ENCODE results near the gene SH3BGRL2. TPM values are rescaled to one million over a fixed set of nuclear protein-coding genes. Genes with fewer than 3 reads are reported as not detected.
"Not testable (repeated sequence)": the region's sequence is repeated elsewhere in the genome, so short reads cannot be mapped to it uniquely, and the experiment has no call there.

The SH3BGRL2 gene
- total RNA-seq, 1 donor from 2014 or later: 0.13 TPM

GRCh38 chr6:79669766-79670165, 38.6 kb downstream of the SH3BGRL2 start:
- H3K27ac Mint-ChIP-seq: no peak overlapping the region
- peaks cover 23% of the 10 kb centered on the region for H3K4me1 Mint-ChIP-seq (ENCODE audit: low read depth)
- intact Hi-C loops (cut with micrococcal nuclease): loop anchor here (5.0 kb wide), 1 partner anchor 437 kb away; the partner anchor contains the start of gene HMGN3
- no peak for DNase-seq (ENCODE audit: low spot score)
- no peaks in the 10 kb centered on the region for H3K27me3 Mint-ChIP-seq (ENCODE audit: insufficient read depth)
- H3K9me3 Mint-ChIP-seq: no peaks in the 10 kb centered on the region
- peaks cover 1% of the 10 kb centered on the region for H3K36me3 Mint-ChIP-seq (ENCODE audit: low read depth)
- H3K4me3 Mint-ChIP-seq: no peak overlapping the region

GRCh38 chr6:79670789-79671188, 39.7 kb downstream of the SH3BGRL2 start:
- intact Hi-C loops (cut with micrococcal nuclease): loop anchor here (5.0 kb wide), 1 partner anchor 438 kb away; the partner anchor contains the start of gene HMGN3
- peaks cover 1% of the 10 kb centered on the region for H3K36me3 Mint-ChIP-seq (ENCODE audit: low read depth)
- H3K27ac Mint-ChIP-seq: no peak overlapping the region
- H3K4me1 Mint-ChIP-seq (ENCODE audit: low read depth): peaks cover 23% of the 10 kb centered on the region
- no peak for DNase-seq (ENCODE audit: low spot score)
- no peaks in the 10 kb centered on the region for H3K9me3 Mint-ChIP-seq
- H3K27me3 Mint-ChIP-seq (ENCODE audit: insufficient read depth): peaks cover 2% of the 10 kb centered on the region
- H3K4me3 Mint-ChIP-seq: no peak overlapping the region

GRCh38 chr6:79671600-79672266, 40.6 kb downstream of the SH3BGRL2 start:
- peak; percentile 20 for DNase-seq (ENCODE audit: low spot score)
- Mint-ChIP-seq H3K27me3 (ENCODE audit: insufficient read depth) (peaks cover 2% of the 10 kb centered on the region), H3K36me3 (ENCODE audit: low read depth) (peaks cover 1% of the 10 kb centered on the region), H3K4me3 (no peak overlapping the region), H3K9me3 (no peaks in the 10 kb centered on the region), H3K27ac (peak overlapping the region; percentile 68), H3K4me1 (ENCODE audit: low read depth) (peaks cover 23% of the 10 kb centered on the region)
- intact Hi-C loops (cut with micrococcal nuclease): loop anchor here (2.0 to 5.0 kb wide), 2 partner anchors 101 to 439 kb away; partner anchors contain the start of gene HMGN3

GRCh38 chr6:79672631-79673111, 41.5 kb downstream of the SH3BGRL2 start:
- Mint-ChIP-seq H3K4me1 (ENCODE audit: low read depth) (peaks cover 23% of the 10 kb centered on the region), H3K9me3 (no peaks in the 10 kb centered on the region), H3K4me3 (no peak overlapping the region), H3K36me3 (ENCODE audit: low read depth) (peaks cover 1% of the 10 kb centered on the region), H3K27me3 (ENCODE audit: insufficient read depth) (peaks cover 2% of the 10 kb centered on the region), H3K27ac (no peak overlapping the region)
- no peak for DNase-seq (ENCODE audit: low spot score)
- intact Hi-C loops (cut with micrococcal nuclease): loop anchor here (2.0 to 5.0 kb wide), 2 partner anchors 102 to 440 kb away; partner anchors contain the start of gene HMGN3

- DNase-seq (ENCODE audit: low spot score): no peak
- no peak overlapping the region for H3K27ac Mint-ChIP-seq
- intact Hi-C loops (cut with micrococcal nuclease): loop anchor here (2.0 to 5.0 kb wide), 2 partner anchors 103 to 442 kb away; partner anchors contain the start of gene HMGN3
Observed at GRCh38 chr6:79673947-79674346, 42.8 kb downstream of the SH3BGRL2 start.

GRCh38 chr6:79676785-79677736, 45.9 kb downstream of the SH3BGRL2 start:
- intact Hi-C loops (cut with micrococcal nuclease): no loop called here
- peaks cover 9% of the 10 kb centered on the region for H3K4me1 Mint-ChIP-seq (ENCODE audit: low read depth)
- H3K4me3 Mint-ChIP-seq: no peak overlapping the region
- no peak for DNase-seq (ENCODE audit: low spot score)
- no peaks in the 10 kb centered on the region for H3K36me3 Mint-ChIP-seq (ENCODE audit: low read depth)
- H3K27me3 Mint-ChIP-seq (ENCODE audit: insufficient read depth): peaks cover 2% of the 10 kb centered on the region
- no peaks in the 10 kb centered on the region for H3K9me3 Mint-ChIP-seq
- H3K27ac Mint-ChIP-seq: no peak overlapping the region

More at GRCh38 chr6:79673947-79674346, 42.8 kb downstream of the SH3BGRL2 start:
- no peaks in the 10 kb centered on the region for H3K9me3 Mint-ChIP-seq
- no peak overlapping the region for H3K4me3 Mint-ChIP-seq
- H3K27me3 Mint-ChIP-seq (ENCODE audit: insufficient read depth): peaks cover 2% of the 10 kb centered on the region
- peaks cover 23% of the 10 kb centered on the region for H3K4me1 Mint-ChIP-seq (ENCODE audit: low read depth)
- H3K36me3 Mint-ChIP-seq (ENCODE audit: low read depth): peaks cover under 1% of the 10 kb centered on the region

- H3K4me1 Mint-ChIP-seq (ENCODE audit: low read depth); H3K36me3 Mint-ChIP-seq (ENCODE audit: low read depth); H3K27me3 Mint-ChIP-seq (ENCODE audit: insufficient read depth); DNase-seq (ENCODE audit: low spot score); intact Hi-C loops (cut with micrococcal nuclease); H3K9me3 Mint-ChIP-seq; H3K4me3 Mint-ChIP-seq; H3K27ac Mint-ChIP-seq: not testable (repeated sequence)
Observed at GRCh38 chr6:79682682-79683081, 51.6 kb downstream of the SH3BGRL2 start.

GRCh38 chr6:79684876-79685275, 53.7 kb downstream of the SH3BGRL2 start:
- Mint-ChIP-seq H3K36me3 (ENCODE audit: low read depth) (no peaks in the 10 kb centered on the region), H3K4me3 (no peak overlapping the region), H3K9me3 (no peaks in the 10 kb centered on the region), H3K27ac (no peak overlapping the region), H3K27me3 (ENCODE audit: insufficient read depth) (peaks cover 4% of the 10 kb centered on the region), H3K4me1 (ENCODE audit: low read depth) (no peaks in the 10 kb centered on the region)
- intact Hi-C loops (cut with micrococcal nuclease): no loop called here
- no peak for DNase-seq (ENCODE audit: low spot score)

- no peaks in the 10 kb centered on the region for H3K9me3 Mint-ChIP-seq
- no peaks in the 10 kb centered on the region for H3K36me3 Mint-ChIP-seq (ENCODE audit: low read depth)
- DNase-seq (ENCODE audit: low spot score): no peak
- no peaks in the 10 kb centered on the region for H3K4me1 Mint-ChIP-seq (ENCODE audit: low read depth)
- intact Hi-C loops (cut with micrococcal nuclease): no loop called here
- H3K27me3 Mint-ChIP-seq (ENCODE audit: insufficient read depth): peaks cover 4% of the 10 kb centered on the region
- H3K4me3 Mint-ChIP-seq: no peak overlapping the region
- H3K27ac Mint-ChIP-seq: no peak overlapping the region
Observed at GRCh38 chr6:79686707-79687309, 55.7 kb downstream of the SH3BGRL2 start.

GRCh38 chr6:79687759-79688158, 56.6 kb downstream of the SH3BGRL2 start:
- Mint-ChIP-seq H3K4me3 (no peak overlapping the region), H3K27me3 (ENCODE audit: insufficient read depth) (peaks cover 4% of the 10 kb centered on the region), H3K4me1 (ENCODE audit: low read depth) (no peaks in the 10 kb centered on the region), H3K9me3 (no peaks in the 10 kb centered on the region), H3K27ac (no peak overlapping the region), H3K36me3 (ENCODE audit: low read depth) (no peaks in the 10 kb centered on the region)
- intact Hi-C loops (cut with micrococcal nuclease): no loop called here
- DNase-seq (ENCODE audit: low spot score): no peak

- intact Hi-C loops (cut with micrococcal nuclease): no loop called here
- Mint-ChIP-seq H3K9me3 (peaks cover 5% of the 10 kb centered on the region), H3K27me3 (ENCODE audit: insufficient read depth) (no peaks in the 10 kb centered on the region), H3K27ac (no peak overlapping the region), H3K4me1 (ENCODE audit: low read depth) (no peaks in the 10 kb centered on the region), H3K4me3 (no peak overlapping the region), H3K36me3 (ENCODE audit: low read depth) (no peaks in the 10 kb centered on the region)
- DNase-seq (ENCODE audit: low spot score): no peak
Observed at GRCh38 chr6:79694156-79694555, 63.0 kb downstream of the SH3BGRL2 start.

GRCh38 chr6:79694623-79695343, 63.7 kb downstream of the SH3BGRL2 start:
- peaks cover 5% of the 10 kb centered on the region for H3K9me3 Mint-ChIP-seq
- no peak for DNase-seq (ENCODE audit: low spot score)
- no peaks in the 10 kb centered on the region for H3K27me3 Mint-ChIP-seq (ENCODE audit: insufficient read depth)
- intact Hi-C loops (cut with micrococcal nuclease): no loop called here
- H3K4me1 Mint-ChIP-seq (ENCODE audit: low read depth): no peaks in the 10 kb centered on the region
- no peak overlapping the region for H3K27ac Mint-ChIP-seq
- H3K36me3 Mint-ChIP-seq (ENCODE audit: low read depth): no peaks in the 10 kb centered on the region
- no peak overlapping the region for H3K4me3 Mint-ChIP-seq

Data from activated T-helper 1 cell treated with anti-CD3 and anti-CD28 coated beads, Interleukin-12 subunit alpha, Interleukin-12 subunit beta, Interleukin-2, Interleukin-4 antibody, amounts not matched to agents 30 ng/mL and 10 ng/mL and 1 ng/mL, durations not matched to agents 14 hours and 24 hours and 36 hours (primary cell).